Measurements from ENCODE around the gene PRPSAP2.
"Not testable (repeated sequence)": the region's sequence is repeated elsewhere in the genome, so short reads cannot be mapped to it uniquely, and the experiment has no call there.

The PRPSAP2 gene

DNA sequence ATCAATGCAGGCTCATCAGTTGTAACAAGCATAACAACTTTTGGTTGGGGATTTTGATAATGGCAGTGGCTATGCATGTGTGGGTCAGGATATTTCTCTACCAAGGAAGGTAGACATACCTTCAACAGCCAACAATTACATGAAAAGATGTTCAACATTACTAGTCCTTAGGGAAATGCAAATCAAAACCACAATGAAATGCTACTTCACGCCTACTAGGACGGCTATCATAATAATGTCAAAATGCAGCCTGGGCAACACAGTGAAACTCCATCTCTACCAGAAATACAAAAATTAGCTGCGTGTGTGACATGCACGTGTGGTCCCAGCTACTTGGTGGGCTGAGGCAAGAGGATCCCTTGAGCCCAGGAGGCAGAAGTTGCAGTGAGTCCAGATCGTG is 86.7 kb downstream of the PRPSAP2 start:
- DNase-seq (ENCODE audit: low read depth) = no peak

GRCh38 chr17:18946536-18946935 is 88.6 kb downstream of the PRPSAP2 start:
- DNase-seq (ENCODE audit: low read depth) = no peak

GRCh38 chr17:18947866-18948265 is 89.9 kb downstream of the PRPSAP2 start:
- DNase-seq (ENCODE audit: low read depth) = no peak

GRCh38 chr17:18948476-18949006 is 90.6 kb downstream of the PRPSAP2 start:
- DNase-seq (ENCODE audit: low read depth) = no peak

DNA sequence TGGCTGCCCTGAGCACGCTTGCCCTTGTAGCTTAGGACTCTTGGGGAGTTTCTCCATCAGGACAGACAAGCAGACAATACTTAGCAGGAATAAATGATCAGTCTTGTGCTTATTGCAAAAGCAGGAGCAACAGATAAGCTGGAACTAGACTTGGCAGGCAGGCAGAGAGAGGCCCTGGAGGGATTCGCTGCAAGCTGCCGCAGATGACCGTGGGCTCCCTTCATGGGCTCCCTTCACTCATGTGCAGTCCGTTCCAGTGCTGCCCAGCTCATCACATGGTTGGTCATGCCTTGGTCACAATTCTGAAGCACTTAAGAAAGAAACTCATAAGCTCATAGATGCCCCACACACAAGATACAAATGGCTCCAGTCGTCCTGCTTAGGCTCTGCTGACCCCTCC is 91.6 kb downstream of the PRPSAP2 start:
- DNase-seq (ENCODE audit: low read depth) = no peak

GRCh38 chr17:18950346-18950745 is 92.4 kb downstream of the PRPSAP2 start:
- no peak for DNase-seq (ENCODE audit: low read depth)

- DNase-seq (ENCODE audit: low read depth) = no peak
Observed at GRCh38 chr17:18950944-18951905, 93.3 kb downstream of the PRPSAP2 start.

DNA sequence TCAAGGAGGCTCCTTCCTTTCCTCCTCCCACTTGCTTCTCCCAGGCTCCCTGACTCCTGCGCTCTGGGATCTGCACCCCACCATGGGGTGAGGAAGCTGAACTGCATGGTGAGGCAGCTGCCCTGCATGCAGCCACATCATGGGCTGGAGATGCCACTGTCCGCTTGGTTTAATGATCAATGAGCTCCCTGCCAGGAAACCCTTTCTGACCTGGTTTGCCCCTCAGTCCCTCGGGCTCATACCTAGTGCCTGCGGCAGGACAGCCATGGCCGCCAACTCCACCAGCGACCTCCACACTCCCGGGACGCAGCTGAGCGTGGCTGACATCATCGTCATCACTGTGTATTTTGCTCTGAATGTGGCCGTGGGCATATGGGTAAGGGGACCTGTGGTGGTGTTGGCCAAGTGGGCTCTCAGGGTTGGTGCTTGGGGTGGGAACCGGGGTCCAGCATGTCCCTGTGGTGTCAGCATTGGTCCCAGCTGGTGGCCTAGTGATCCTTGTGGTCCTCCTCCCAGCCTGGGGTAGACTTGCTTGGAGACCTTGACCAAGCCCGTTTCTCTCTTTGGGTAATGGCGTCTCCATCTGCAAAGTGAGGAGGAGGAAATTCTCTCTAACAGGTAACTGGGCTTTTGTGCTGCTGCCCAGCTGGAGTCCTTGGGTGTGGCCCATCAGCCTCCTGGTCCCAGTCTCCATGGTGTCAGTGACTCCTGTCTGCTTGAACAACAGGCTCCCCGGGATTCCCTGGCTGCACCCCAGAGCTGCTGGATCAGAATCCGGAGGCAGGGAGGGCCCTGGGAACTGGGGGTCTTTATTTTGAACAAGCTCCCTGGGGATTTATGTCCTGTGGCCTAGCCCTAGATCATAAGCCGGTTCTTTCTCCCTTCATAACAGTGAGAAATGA is 94.3 kb downstream of the PRPSAP2 start, which contains the start of gene SLC5A10:
Gene SLC5A10, plus strand, starts transcription at position 225 of the 902 bp plus-strand sequence. Its CDS starts 41 bp downstream, at position 266.
- DNase-seq (ENCODE audit: low read depth) = no peak

DNA sequence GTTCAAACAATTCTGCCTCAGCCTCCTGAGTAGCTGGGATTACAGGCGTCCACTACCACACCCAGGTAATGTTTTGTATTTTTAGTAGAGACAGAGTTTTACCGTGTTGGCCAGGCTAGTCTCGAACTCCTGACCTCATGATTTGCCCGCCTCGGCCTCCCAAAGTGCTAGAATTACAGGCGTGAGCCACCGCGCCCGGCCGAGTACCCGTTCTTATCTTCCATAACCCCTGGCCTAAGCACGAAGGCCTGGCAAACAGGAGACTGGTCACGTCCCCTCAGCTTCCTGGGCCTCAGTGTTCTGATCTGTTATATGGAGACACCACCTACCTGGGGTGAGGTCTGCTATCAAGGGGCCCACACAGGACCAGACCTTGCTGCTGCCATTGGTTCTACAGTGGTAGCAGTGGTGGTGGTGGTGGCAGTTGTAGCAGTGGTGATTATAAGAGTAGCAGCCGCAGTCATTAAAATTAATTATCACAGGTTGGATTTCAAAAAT is 95.3 kb downstream of the PRPSAP2 start:
- no peak for DNase-seq (ENCODE audit: low read depth)

- DNase-seq (ENCODE audit: low read depth) = no peak
Observed at GRCh38 chr17:18954321-18954720, 96.4 kb downstream of the PRPSAP2 start.

GRCh38 chr17:18955009-18955408 is 97.1 kb downstream of the PRPSAP2 start:
- DNase-seq (ENCODE audit: low read depth) = no peak

- DNase-seq (ENCODE audit: low read depth) = not testable (repeated sequence)
Observed at GRCh38 chr17:18956021-18956420, 98.1 kb downstream of the PRPSAP2 start.

- DNase-seq (ENCODE audit: low read depth) = no peak
Observed at GRCh38 chr17:18956581-18956980, 98.7 kb downstream of the PRPSAP2 start.

- DNase-seq (ENCODE audit: low read depth) = no peak
Observed at GRCh38 chr17:18957831-18958230, 99.9 kb downstream of the PRPSAP2 start.

DNA sequence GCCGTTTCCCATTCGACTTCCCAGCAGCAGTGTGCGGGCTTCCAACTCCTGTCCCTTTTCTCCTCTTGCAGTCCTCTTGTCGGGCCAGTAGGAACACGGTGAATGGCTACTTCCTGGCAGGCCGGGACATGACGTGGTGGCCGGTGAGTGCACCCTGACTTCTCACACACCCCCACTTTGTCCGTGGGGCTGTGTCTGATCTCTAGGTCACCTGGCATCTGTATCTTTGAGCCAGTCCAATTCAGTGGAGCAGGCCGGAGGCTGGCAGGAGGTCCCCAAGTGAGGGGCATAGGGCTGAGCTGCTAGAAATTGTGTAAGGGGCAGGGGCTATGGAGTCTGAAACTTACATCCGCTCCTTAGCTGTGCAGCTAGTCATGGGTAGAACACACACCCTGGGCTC is 100.7 kb downstream of the PRPSAP2 start:
- no peak for DNase-seq (ENCODE audit: low read depth)

DNA sequence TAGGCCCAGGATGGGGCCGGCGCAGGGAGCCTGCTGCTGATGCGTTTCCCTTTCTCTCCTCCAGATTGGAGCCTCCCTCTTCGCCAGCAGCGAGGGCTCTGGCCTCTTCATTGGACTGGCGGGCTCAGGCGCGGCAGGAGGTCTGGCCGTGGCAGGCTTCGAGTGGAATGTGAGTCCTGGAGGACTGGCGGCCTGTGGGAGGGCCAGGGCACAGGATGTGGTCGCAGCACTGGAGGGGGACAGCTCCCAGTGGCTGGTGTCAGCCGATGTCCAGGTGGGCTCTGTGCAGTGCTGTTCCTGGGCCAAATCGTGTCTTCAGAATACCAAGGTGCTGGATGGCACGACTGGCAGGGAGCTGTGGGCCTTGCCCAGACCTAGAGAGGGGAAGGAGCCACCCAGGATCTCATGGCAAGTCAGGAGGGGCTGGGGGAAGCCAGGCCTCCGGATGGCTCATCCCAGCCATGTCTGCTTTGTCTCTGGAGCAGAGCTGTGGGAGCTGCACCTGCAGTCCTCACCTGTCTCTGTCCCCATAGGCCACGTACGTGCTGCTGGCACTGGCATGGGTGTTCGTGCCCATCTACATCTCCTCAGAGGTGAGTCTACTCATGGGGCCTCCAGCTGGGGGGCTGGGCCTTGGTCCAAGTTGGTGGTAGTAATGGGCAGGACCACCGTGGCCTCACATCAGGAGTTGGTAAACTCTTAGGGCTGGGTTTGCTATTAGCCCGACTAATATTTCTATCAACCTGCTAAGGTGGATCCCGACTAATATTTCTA is 101.3 kb downstream of the PRPSAP2 start:
- no peak for DNase-seq (ENCODE audit: low read depth)

DNA sequence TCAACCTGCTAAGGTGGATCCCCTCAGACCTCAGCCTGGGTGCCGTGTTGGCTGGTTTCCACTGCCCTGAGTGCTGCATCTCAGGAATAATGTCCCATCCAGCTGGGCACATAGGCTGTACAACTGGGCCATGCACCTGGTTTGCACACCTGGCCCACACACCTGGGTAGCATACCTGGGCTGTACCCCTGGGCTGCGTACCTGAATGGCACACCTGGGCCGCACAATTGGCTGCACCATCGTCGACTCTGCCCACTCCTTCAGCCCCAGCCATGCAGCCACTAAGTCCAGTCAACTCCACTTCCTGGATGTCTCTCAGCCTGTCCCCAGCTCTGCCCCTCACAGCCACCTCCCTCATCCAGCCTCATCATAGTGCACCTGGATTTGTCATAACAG is 101.9 kb downstream of the PRPSAP2 start:
- no peak for DNase-seq (ENCODE audit: low read depth)

DNA sequence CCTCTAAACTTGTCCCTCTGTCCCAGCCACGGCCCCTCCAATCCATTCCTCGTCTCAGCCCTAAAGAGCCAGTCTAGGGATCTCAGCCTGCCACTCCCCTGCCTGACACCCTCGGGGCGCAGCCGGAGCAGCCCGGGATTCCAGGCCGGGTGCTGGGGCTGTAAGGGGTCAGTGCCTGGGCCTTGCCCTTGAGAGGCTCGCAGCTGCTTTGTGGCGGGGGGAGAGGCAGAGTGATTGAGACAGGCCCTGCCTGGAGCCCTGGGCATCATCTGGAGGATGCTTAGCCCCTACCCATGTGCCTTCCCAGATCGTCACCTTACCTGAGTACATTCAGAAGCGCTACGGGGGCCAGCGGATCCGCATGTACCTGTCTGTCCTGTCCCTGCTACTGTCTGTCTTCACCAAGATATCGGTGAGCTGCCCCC is 102.3 kb downstream of the PRPSAP2 start:
- DNase-seq (ENCODE audit: low read depth) = no peak

DNA sequence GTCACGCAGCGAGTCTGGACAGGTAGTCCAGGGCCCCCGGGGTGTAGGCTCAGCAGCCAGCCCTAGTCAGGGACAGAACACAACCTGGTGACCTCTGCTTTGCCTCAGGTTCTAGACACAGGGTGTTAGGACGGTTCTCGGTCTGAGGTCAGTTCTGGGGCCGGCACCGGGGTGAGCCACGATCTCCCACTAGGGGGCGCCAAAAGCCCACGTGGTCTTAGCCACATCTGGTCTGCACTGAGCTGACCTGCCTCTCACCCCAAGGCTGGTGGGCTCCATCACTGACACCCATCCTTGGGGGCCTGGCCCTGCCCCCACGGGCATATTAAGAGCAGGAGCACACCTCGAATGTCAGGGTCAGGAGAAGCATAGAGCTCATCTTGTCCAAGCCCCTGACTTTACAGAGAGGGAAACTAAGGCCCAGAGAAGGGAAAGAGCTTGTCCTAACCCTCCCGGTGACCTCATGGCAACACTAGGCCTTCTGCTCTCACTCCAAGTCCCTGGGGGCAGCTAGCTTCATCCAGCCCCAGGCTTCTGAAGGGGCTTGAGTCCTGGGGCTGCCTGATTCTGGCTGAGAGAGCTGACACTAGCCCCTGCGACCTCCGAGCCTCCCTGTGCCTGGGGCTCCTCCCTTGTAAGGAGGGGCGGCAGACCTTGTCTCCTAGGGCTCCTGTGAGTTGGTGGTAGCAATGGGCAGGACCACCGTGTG is 103.0 kb downstream of the PRPSAP2 start:
- DNase-seq (ENCODE audit: low read depth) = peak; percentile 63

- no peak for DNase-seq (ENCODE audit: low read depth)
Observed at GRCh38 chr17:18961634-18962493, 103.9 kb downstream of the PRPSAP2 start.

Data from stimulated activated CD8-positive, alpha-beta memory T cell treated with anti-CD3 and anti-CD28 coated beads, Interleukin-12 subunit alpha, Interleukin-12 subunit beta, amount 100 ng/mL, for 4 hours (primary cell).